H1 (cell line): Measurements from ENCODE around the gene KHDRBS1. TPM values are rescaled to one million over a fixed set of nuclear protein-coding genes. Genes with fewer than 3 reads are reported as not detected.

Experiments
- CTCF ChIA-PET: fragments of 300-600 bp; sonication (Branson Sonifier 250); formaldehyde crosslinking; loops from one replicate; lab custom pipeline; 2021; ENCODE audit not compliant: partially characterized antibody; lab: Charles Lee
- POLR2A ChIA-PET: fragments of 300-600 bp; sonication (Branson Sonifier 250); formaldehyde crosslinking; loops from one replicate; lab custom pipeline; 2021; ENCODE audit warnings: inconsistent platforms; ENCODE audit not compliant: partially characterized antibody; lab: Charles Lee
- DNase-seq, 2 experiments: peaks; one replicate each; pipeline versions ENCODE4 v3.0.0 to v3.0.0-alpha.2; 2010 to 2022; ENCODE audit warnings: low spot score in 2 of 2, low read depth in 1 of 2, mixed read lengths in 1 of 2
- FAIRE-seq: peaks from 2 replicates; lab custom pipeline; 2011; peaks lifted over from hg19 to GRCh38; lab: Jason Lieb, UNC
- H2AFZ ChIP-seq: 2 replicates; pipeline ENCODE4 v1.8.1; 2012; ENCODE audit warnings: low read length, inconsistent platforms
- H2AK5ac ChIP-seq: 2 replicates; pipeline ENCODE4 v1.6.1; 2013; ENCODE audit warnings: low read depth, low read length
- H2BK120ac ChIP-seq: replicated peaks from 2 replicates; pipeline ENCODE3; 2013; ENCODE audit warnings: low read depth, low read length, inconsistent platforms
- H2BK12ac ChIP-seq: 2 replicates; pipeline ENCODE4 v1.6.1; 2013; ENCODE audit warnings: low read depth, low read length
- H2BK15ac ChIP-seq: 2 replicates; pipeline ENCODE4 v1.6.1; 2013; ENCODE audit warnings: low read length
- H2BK20ac ChIP-seq: 2 replicates; pipeline ENCODE4 v1.6.1; 2013; ENCODE audit warnings: low read length
- H2BK5ac ChIP-seq: 2 replicates; pipeline ENCODE4 v1.6.1; 2013; ENCODE audit warnings: low read depth, low read length
- H3K14ac ChIP-seq: 2 replicates; pipeline ENCODE4 v1.6.1; 2013; ENCODE audit warnings: inconsistent platforms; ENCODE audit not compliant: insufficient read length
- H3K18ac ChIP-seq: 2 replicates; pipeline ENCODE4 v1.6.1; 2013; ENCODE audit warnings: low read length; ENCODE audit errors: extremely low read depth
- H3K23ac ChIP-seq: 2 replicates; pipeline ENCODE4 v1.6.1; 2013; ENCODE audit warnings: inconsistent platforms; ENCODE audit not compliant: insufficient read length
- H3K23me2 ChIP-seq: 2 replicates; pipeline ENCODE4 v1.6.1; 2013; ENCODE audit warnings: low read depth, low read length
- H3K27ac ChIP-seq: 2 replicates; pipeline ENCODE4 v1.6.1; 2011; ENCODE audit warnings: low read depth, low read length, inconsistent platforms
- H3K27me3 ChIP-seq, 4 experiments: replicated peaks in 1 of 4; 1 replicate in 1 of 4; 2 replicates in 3 of 4; pipeline versions ENCODE4 v1.6.1 to v1.8.1; 2011 to 2013; ENCODE audit warnings: low read length in 3 of 4, mild to moderate bottlenecking in 3 of 4, inconsistent platforms in 2 of 4, mixed read lengths in 2 of 4, moderate library complexity in 1 of 4; ENCODE audit not compliant: control insufficient read depth in 3 of 4, insufficient read depth in 3 of 4; ENCODE audit errors: extremely low read depth in 1 of 4
- H3K36me3 ChIP-seq, 4 experiments: 2 replicates each; pipeline versions ENCODE4 v1.6.1 to v1.8.1; 2011 to 2013; ENCODE audit warnings: mild to moderate bottlenecking in 4 of 4, low read length in 3 of 4, moderate library complexity in 2 of 4, control low read depth in 1 of 4, inconsistent platforms in 1 of 4; ENCODE audit not compliant: insufficient read depth in 4 of 4, control insufficient read depth in 2 of 4
- H3K4ac ChIP-seq: replicated peaks from 2 replicates; pipeline ENCODE3; 2013; ENCODE audit warnings: low read length, low read depth, mixed read lengths, inconsistent platforms; ENCODE audit not compliant: insufficient read length
- H3K4me1 ChIP-seq, 4 experiments: replicated peaks in 1 of 4; 1 replicate in 1 of 4; 2 replicates in 3 of 4; pipeline versions ENCODE4 v1.6.1 to v1.8.1; 2011 to 2013; ENCODE audit warnings: low read length in 3 of 4, inconsistent platforms in 2 of 4, mixed read lengths in 1 of 4; ENCODE audit not compliant: insufficient read depth in 4 of 4, control insufficient read depth in 3 of 4
- H3K4me2 ChIP-seq, 2 experiments: 2 replicates each; pipeline versions ENCODE4 v1.6.1 to v1.8.1; 2011 to 2013; ENCODE audit warnings: low read depth in 2 of 2, low read length in 2 of 2, control low read depth in 1 of 2, inconsistent platforms in 1 of 2, mild to moderate bottlenecking in 1 of 2; ENCODE audit not compliant: insufficient read depth in 1 of 2
- H3K4me3 ChIP-seq, 4 experiments: fragments of 200-600, 300-600 bp in 1 of 4; sonication (generic), shearing (Covaris generic), sonication (Bioruptor Twin) in 1 of 4; 2 replicates each; pipeline versions ENCODE4 v1.5.1 to v1.8.1; 2011 to 2016; ENCODE audit warnings: low read length in 4 of 4, low read depth in 3 of 4, control low read depth in 2 of 4, inconsistent platforms in 2 of 4, mild to moderate bottlenecking in 2 of 4, mixed read lengths in 1 of 4, moderate library complexity in 1 of 4; ENCODE audit not compliant: insufficient read depth in 2 of 4; ENCODE audit errors: extremely low read depth in 1 of 4
- H3K56ac ChIP-seq: replicated peaks from 2 replicates; pipeline ENCODE3; 2013; ENCODE audit warnings: low read depth, mild to moderate bottlenecking, mixed read lengths, low read length, inconsistent platforms; ENCODE audit not compliant: insufficient read length
- H3K79me1 ChIP-seq: 2 replicates; pipeline ENCODE4 v1.6.1; 2013; ENCODE audit warnings: low read depth, low read length, control low read depth
- H3K79me2 ChIP-seq, 2 experiments: 2 replicates each; pipeline versions ENCODE4 v1.6.1 to v1.8.1; 2012 to 2013; ENCODE audit warnings: low read length in 2 of 2, mild to moderate bottlenecking in 2 of 2, inconsistent platforms in 1 of 2; ENCODE audit not compliant: insufficient read depth in 2 of 2, control insufficient read depth in 1 of 2
- H3K9ac ChIP-seq, 4 experiments: replicated peaks in 1 of 4; 1 replicate in 1 of 4; 2 replicates in 3 of 4; pipeline versions ENCODE4 v1.6.1 to v1.8.1; 2011 to 2013; ENCODE audit warnings: low read depth in 3 of 4, low read length in 3 of 4, control low read depth in 2 of 4, mild to moderate bottlenecking in 2 of 4, moderate library complexity in 2 of 4, inconsistent platforms in 1 of 4; ENCODE audit errors: extremely low read depth in 1 of 4
- H3K9me3 ChIP-seq, 2 experiments: 2 replicates each; pipeline versions ENCODE4 v1.6.1 to v1.8.1; 2012 to 2013; ENCODE audit warnings: mild to moderate bottlenecking in 2 of 2, moderate library complexity in 2 of 2, control low read depth in 1 of 2, inconsistent platforms in 1 of 2, low read depth in 1 of 2, low read length in 1 of 2, mixed read lengths in 1 of 2; ENCODE audit not compliant: insufficient read depth in 2 of 2
- H4K20me1 ChIP-seq, 2 experiments: replicated peaks in 1 of 2; 2 replicates each; pipeline versions ENCODE3 to v1.8.1; 2011 to 2013; ENCODE audit warnings: inconsistent platforms in 2 of 2, low read length in 2 of 2, mild to moderate bottlenecking in 1 of 2; ENCODE audit not compliant: insufficient read depth in 2 of 2, control insufficient read depth in 1 of 2
- H4K5ac ChIP-seq: 2 replicates; pipeline ENCODE4 v1.6.1; 2013; ENCODE audit warnings: low read length, low read depth, mixed read lengths, inconsistent platforms; ENCODE audit not compliant: insufficient read length
- H4K8ac ChIP-seq: 2 replicates; pipeline ENCODE4 v1.8.0; 2013; ENCODE audit warnings: mild to moderate bottlenecking, moderate library complexity, low read length, inconsistent platforms; ENCODE audit not compliant: insufficient read depth; ENCODE audit errors: extremely low read depth
- H4K91ac ChIP-seq: replicated peaks from 2 replicates; pipeline ENCODE3; 2013; ENCODE audit warnings: low read length, mixed read lengths, inconsistent platforms; ENCODE audit not compliant: insufficient read length
- BRCA1 ChIP-seq: IDR thresholded peaks from 2 replicates; pipeline ENCODE4 v1.6.1; 2012; ENCODE audit warnings: low read depth, low read length, improper control_type of control experiment
- CTBP2 ChIP-seq: IDR thresholded peaks from 2 replicates; pipeline ENCODE4 v1.7.0; 2011; ENCODE audit warnings: borderline replicate concordance, mild to moderate bottlenecking, moderate library complexity, mixed read lengths, low read length; ENCODE audit not compliant: insufficient read depth, insufficient read length
- GTF2F1 ChIP-seq: IDR thresholded peaks from 2 replicates; pipeline ENCODE4 v1.6.1; 2012; ENCODE audit warnings: low read depth, low read length, improper control_type of control experiment, borderline replicate concordance
- KDM4A ChIP-seq: IDR thresholded peaks from one replicate; pipeline ENCODE4 v1.7.1; 2012; ENCODE audit warnings: low read depth, mild to moderate bottlenecking, moderate library complexity, low read length, inconsistent platforms; ENCODE audit not compliant: severe bottlenecking
- MAFK ChIP-seq: IDR thresholded peaks from 2 replicates; pipeline ENCODE4 v1.6.1; 2012; ENCODE audit warnings: low read depth, mild to moderate bottlenecking, improper control_type of control experiment, low read length
- POLR2A ChIP-seq, 2 experiments: IDR thresholded peaks; 1 replicate in 1 of 2; 2 replicates in 1 of 2; pipeline ENCODE4 v1.6.1; 2011; ENCODE audit warnings: low read depth in 2 of 2, low read length in 2 of 2, mild to moderate bottlenecking in 2 of 2; ENCODE audit errors: control extremely low read depth in 1 of 2
- RXRA ChIP-seq: IDR thresholded peaks from 2 replicates; pipeline ENCODE4 v1.6.1; 2011; ENCODE audit warnings: low read depth, mild to moderate bottlenecking, low read length, moderate library complexity; ENCODE audit not compliant: insufficient read depth
- TAF7 ChIP-seq: optimal IDR thresholded peaks from 2 replicates; pipeline ENCODE3; 2011; ENCODE audit warnings: low read depth, mild to moderate bottlenecking, inconsistent platforms, low read length, moderate library complexity, borderline replicate concordance
- WGBS, 2 experiments: shearing (Covaris generic) in 1 of 2; methylation state at CpG; one replicate each; pipeline versions ENCODE4 v1.1.6 to v1.1.7; 2013 to 2015; ENCODE audit warnings: low lambda C conversion rate in 2 of 2, mixed read lengths in 2 of 2, inconsistent platforms in 1 of 2, low coverage in 1 of 2, missing lambda C conversion rate in 1 of 2; ENCODE audit not compliant: insufficient replicate concordance in 2 of 2, insufficient coverage in 1 of 2, insufficient read length in 1 of 2; ENCODE audit errors: extremely low coverage in 1 of 2, missing lambda C conversion rate in 1 of 2; 5-methylcytosine and 5-hydroxymethylcytosine counted together
- polyA plus RNA-seq, 7 experiments: library from polyadenylated mRNA; depleted of rRNA in 3 of 7; stranded (reverse) in 5 of 7; unstranded in 2 of 7; fragments of >200 nt in 5 of 7; fragments of 200-250 nt in 2 of 7; gene quantifications; 1 replicate in 5 of 7; 2 replicates in 1 of 7; 4 replicates in 1 of 7; pipeline versions ENCODE4 v1.2.1 to v1.2.3, GENCODE V29; 2011 to 2013; ENCODE audit warnings: missing spikeins in 2 of 7, mixed read lengths in 2 of 7
- total RNA-seq: library from RNA; stranded (reverse); fragmentation: NEBNext Ultra II Directional; extraction: Animal tissue kit (Norgen Biotek cat#: 25700); gene quantifications from 2 replicates; pipeline ENCODE4 v1.2.1, GENCODE V29; 2021

KHDRBS1 gene
- total and polyA plus RNA-seq, 2 of the 8 experiments (the other 6 are each of a cell fraction or from before 2014, with no cell fraction given) = 53.8 to 284 TPM

- Histone ChIP-seq H3K9me3 (no peaks in the 10 kb centered on the region), H4K91ac (no peak overlapping the region), H3K4me2 (peak overlapping the region in 1 of 2 experiments; percentile 3; a peak in 1 of 4 replicates), H3K4me3 (no peak overlapping the region), H3K4me1 (peaks cover 0 to 16% (median 7%) of the 10 kb centered on the region in 4 experiments; a peak in 6 of 7 replicates), H3K9ac (no peak overlapping the region; a peak in 1 of 7 replicates), H4K20me1 (peaks cover 1% of the 10 kb centered on the region in 2 experiments), H3K23ac (no peak overlapping the region), H3K36me3 (no peaks in the 10 kb centered on the region), H2BK120ac (no peak overlapping the region), H3K56ac (no peak overlapping the region), H4K8ac (no peak overlapping the region), H3K27ac (no peak overlapping the region), H3K18ac (no peak overlapping the region), H3K4ac (no peak overlapping the region), H2BK12ac (peak overlapping the region; percentile 42; the same call in 1 of the 2 replicates), H3K79me2 (peaks cover 3 to 5% of the 10 kb centered on the region in 2 experiments), H2BK15ac (0 out of 2 replicates have a peak overlapping the region, but pooled peaks have one; percentile 12), H2BK5ac (no peak overlapping the region), H2AFZ (no peak overlapping the region), H3K27me3 (no peaks in the 10 kb centered on the region), H2BK20ac (no peak overlapping the region), H3K79me1 (peaks cover 2% of the 10 kb centered on the region; the same call in 1 of the 2 replicates), H4K5ac (no peak overlapping the region), H2AK5ac (no peak overlapping the region), H3K23me2 (peaks cover 9% of the 10 kb centered on the region; the same call in 1 of the 2 replicates), H3K14ac (no peak overlapping the region)
- 91% methylated on average over 5 of the region's 5 CpGs; no CpG with 5 or more reads in 1 of the 2 experiments for WGBS, 2 experiments
- TF ChIP-seq BRCA1 (no peak), RXRA (no peak), KDM4A (no peak), MAFK (peak; percentile 66), GTF2F1 (no peak), CTBP2 (no peak), TAF7 (no peak), POLR2A (IDR thresholded peaks at IDR 0.05; ENCODE audit: control extremely low read depth in 1 of 2, low read depth in 2 of 2, low read length in 2 of 2) (0 out of 3 replicates have a peak, but pooled peaks of 1 of the 2 experiments have one; percentile 16)
- FAIRE-seq = no peak
- ChIA-PET POLR2A (interaction anchor here (0.8 to 1.2 kb wide), 2 partner anchors 13 to 21 kb away, joined by 3 read pairs; no protein-coding TSS in a partner anchor), CTCF (no interaction called here)
- DNase-seq = no peak
Measured at GRCh38 chr1:32068957-32069588, 55.4 kb downstream of the KHDRBS1 start.
